Aortic smooth muscle cell (primary cell): ENCODE measurements around the gene OSGEPL1. TPM values are rescaled to one million over a fixed set of nuclear protein-coding genes. Genes with fewer than 3 reads are reported as not detected.

Source experiments
- total RNA-seq: library from RNA; depleted of rRNA; stranded (reverse); fragments of >200 nt; gene quantifications from 2 replicates; pipeline ENCODE4 v1.2.3, GENCODE V29; 2014

Gene OSGEPL1, protein sequence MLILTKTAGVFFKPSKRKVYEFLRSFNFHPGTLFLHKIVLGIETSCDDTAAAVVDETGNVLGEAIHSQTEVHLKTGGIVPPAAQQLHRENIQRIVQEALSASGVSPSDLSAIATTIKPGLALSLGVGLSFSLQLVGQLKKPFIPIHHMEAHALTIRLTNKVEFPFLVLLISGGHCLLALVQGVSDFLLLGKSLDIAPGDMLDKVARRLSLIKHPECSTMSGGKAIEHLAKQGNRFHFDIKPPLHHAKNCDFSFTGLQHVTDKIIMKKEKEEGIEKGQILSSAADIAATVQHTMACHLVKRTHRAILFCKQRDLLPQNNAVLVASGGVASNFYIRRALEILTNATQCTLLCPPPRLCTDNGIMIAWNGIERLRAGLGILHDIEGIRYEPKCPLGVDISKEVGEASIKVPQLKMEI
- 6.0 and 7.3 TPM in 2 replicates for total RNA-seq

DNA sequence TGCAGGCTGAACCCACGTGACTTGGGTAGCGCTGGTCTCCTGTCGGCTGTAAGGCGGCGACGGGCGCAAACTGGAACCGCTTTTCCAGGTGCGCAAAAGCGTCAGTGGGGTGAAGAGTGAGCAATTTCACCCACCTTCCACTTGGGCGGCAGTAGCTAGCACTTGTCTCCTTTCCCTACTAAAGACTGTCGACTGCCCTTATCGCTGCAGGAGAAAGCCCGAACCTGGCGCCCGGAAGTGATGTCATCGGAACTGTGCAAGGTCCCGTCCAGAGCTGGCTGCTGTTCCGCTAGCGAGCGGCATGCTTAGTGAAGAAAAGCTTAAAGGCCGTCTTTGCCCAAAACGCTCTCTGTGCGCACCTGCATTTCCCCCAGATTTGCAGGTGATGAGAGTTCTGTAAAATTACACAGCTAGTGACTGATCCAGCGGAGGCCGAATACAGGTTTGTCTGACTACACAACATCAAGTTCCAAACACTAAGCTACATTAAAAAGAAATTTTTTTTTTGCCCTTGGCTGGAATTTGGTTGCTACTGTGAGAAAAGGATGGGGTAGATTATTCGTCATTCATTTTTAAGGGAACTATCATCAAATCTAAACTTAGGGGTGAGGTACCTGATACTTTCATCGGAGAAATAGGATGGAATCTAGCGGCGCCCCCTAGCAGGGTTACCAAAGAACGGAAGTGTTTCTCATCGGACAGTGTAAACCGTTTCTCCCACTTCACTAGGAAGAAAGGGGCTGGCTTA lies at the start of gene OSGEPL1:
OSGEPL1 (minus strand) TSS at position 242 of the 748 bp plus-strand sequence. CDS start 1,152 bp downstream, outside the sequence.

DNA sequence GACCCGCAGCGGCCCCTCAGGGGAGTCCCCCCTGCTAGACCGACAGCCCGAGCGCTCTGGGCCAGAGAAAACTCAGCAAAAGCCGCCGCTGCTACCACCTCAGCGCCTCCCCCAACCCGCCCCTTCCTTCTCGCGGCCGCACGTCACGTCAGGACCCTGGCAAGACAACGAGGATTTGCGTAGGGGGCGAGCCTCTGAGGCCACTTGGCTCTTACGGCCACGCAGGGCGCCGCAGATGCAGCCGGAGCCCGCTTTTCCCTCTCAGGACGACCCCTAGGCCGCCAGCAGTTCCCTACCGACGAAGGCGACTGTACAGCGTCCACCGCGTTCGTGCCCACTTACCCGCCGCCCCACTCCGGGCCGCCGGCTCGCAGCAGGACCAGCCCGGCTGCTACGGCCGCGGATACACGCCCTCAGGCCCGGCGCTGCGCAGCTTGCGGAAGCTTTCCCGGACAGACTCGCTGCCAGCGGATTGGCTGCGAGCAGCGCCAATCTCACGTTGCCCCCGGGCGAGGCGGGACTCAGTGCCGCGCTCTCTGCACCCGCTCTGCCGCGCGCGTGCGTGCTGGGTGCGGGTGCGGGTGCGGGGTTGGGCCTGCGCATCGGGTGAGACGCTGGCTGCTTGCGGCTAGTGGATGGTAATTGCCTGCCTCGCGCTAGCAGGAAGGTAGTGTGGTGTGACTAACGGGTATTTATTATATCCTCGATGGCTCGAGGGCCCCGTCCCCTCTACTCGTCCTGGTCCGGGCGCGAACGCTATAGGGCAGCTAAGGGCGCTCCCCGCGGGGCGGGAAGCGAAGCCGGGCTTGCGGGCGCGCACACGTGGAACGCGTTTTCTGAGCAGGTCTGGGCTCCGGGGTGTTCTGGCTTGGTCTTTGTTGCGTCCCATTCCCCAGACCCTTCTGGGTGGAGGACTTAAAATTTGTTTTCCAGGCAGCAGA lies 21.6 kb upstream of the OSGEPL1 start, which contains the start of the genes ORMDL1 and PMS1:
ORMDL1 (minus strand) TSS at position 413 of the 941 bp plus-strand sequence. CDS start 1,744 bp downstream, outside the sequence.
PMS1 (plus strand) TSS at position 524 of the 941 bp plus-strand sequence. CDS start 7,360 bp downstream, outside the sequence.

Other genes with a start within 250 kb of the OSGEPL1 start
- 22.6 and 69.0 TPM in 2 replicates for gene SLC40A1, start 182.0 kb downstream of the OSGEPL1 start, total RNA-seq
- gene ASNSD1, start 101.3 kb downstream of the OSGEPL1 start, total RNA-seq = 60.2 and 65.7 TPM in 2 replicates
- 7.1 and 11.6 TPM in 2 replicates for gene ANKAR, start 88.1 kb downstream of the OSGEPL1 start, total RNA-seq
- 40.8 and 43.8 TPM in 2 replicates for gene ORMDL1, start 21.5 kb upstream of the OSGEPL1 start, total RNA-seq
- 15.9 and 17.8 TPM in 2 replicates for gene PMS1, start 21.7 kb upstream of the OSGEPL1 start, total RNA-seq